Activated effector memory CD4-positive, alpha-beta T cell treated with Interleukin-2 at 50 U/mL for 16 hours (primary cell): Measurements from ENCODE around the gene PRR5.

Source experiments
- DNase-seq: peaks from one replicate; pipeline ENCODE4 v3.0.0-alpha.2; 2020

The PRR5 gene

DNA sequence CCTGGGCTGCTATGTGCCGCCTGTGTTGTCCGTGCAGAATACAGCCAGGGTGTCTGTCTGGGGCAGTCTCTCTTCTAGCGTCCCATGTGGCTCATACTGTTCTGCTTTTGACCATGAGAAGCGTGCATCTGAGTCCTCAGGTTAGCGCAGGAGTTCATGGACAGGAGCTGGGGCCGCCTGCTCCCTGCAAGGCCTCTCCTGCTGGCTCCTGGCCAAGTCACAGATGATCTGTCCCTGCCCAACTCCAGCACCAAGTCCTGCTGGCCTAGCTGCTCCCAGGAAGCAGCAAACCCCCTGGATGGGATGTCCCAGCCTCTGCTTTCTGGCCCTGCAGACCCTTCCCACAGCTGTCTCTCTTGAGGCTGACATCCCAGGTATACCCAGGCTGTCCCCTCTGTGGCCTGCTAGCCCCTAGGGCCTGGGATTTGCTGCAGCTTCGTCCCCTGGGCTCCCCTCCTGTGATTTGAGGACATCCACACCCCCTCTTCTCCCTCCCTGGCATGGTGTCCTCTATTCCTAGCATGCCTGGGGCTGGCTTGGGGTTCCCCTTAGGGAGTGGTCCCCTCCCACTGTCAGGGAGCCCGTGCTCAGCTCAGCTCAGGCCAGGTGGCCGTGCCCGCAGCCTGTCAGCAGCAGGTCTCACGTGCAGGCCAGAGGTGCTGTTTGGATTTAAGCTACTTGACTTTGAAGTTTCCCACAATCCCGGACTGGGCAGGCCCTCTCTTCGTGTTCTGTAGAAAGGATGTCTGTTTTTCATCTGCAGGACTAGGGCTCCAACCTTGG lies 17.8 kb downstream of the PRR5 start:
- DNase-seq, result no peak

DNA sequence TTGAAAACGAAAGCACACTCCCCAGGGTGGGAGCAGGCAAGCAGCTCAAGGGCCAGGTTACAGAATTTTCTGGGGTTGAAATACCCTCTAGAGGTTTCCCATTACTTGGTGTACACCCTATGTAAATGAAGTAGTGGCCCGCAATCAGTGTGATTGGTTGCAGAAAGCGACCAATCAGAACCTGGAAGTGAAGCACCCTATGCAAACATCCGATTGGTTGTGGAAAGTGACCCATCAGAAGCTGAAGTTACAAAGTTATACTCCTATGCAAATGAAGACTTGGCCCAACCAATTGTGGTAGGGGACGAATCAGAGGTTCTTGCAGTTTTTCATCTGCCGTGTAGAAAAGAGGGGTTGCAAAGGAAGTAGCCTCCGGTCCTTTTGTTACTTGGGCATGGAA lies 19.2 kb downstream of the PRR5 start:
- no peak for DNase-seq

DNA sequence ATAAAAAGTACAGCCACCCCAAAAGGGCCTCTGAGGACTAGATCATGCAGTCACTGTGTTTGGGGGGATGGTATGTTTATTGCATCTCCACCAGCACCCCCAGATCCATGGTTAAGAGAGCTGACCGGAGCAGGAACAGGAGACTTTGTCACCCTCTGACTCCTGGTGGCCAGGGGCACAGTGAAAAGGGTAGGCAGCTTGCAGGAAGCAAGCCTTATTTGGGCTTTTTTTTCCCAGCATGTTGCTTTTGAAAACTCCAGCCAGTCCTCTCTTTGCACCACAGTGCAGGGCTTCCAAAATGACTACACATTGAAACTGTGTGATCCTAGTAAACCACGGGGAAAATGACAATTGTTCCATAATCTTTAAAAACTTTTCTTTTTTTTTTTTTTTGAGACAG lies 20.6 kb downstream of the PRR5 start:
- no peak for DNase-seq

GRCh38 chr22:44723801-44724200 lies 21.8 kb downstream of the PRR5 start:
- no peak for DNase-seq

- no peak for DNase-seq
These were observed 22.4 kb downstream of the PRR5 start for GRCh38 chr22:44724416-44724815.

GRCh38 chr22:44724859-44725258 lies 22.9 kb downstream of the PRR5 start:
- DNase-seq, result no peak

GRCh38 chr22:44726439-44726838 lies 24.4 kb downstream of the PRR5 start:
- no peak for DNase-seq

DNA sequence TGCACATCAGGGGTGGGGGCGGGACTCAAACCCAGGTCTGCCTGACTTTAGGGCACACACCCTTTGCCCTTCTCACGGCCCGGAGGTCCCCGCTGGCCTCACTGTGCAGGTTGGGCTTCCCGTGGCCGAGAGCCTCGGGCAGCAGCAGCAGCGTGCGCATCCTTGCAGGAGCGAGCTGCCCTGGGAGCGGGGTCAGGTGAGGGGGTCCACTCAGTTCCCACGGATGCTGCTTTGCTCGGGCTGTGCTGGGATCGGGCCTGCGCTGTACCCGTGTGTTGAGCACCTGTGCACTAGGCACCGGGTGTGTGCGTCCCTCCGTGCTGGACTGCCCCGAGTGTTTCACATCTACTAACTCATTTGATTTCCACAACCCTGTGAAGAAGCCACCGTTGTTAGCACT lies 25.1 kb downstream of the PRR5 start:
- DNase-seq, result no peak

DNA sequence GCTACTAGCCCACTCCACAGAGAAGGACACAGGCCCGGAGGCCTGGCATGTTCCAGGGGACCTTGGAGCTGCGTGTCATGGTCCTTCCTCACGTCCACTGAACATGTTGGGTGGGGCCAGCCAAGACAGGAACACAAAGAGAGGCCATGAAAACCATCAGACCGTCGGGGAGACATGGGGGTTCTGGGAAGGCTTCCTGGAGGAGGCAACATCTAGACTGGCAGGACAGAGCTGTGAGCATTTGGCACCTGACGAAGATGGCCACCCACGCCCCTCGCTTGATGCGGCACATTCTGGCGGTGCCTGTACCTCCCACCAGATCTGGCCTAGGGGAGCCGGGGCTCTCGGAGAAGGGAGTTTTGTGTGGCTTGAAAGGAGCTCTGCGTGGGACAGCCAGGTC lies 25.7 kb downstream of the PRR5 start:
- no peak for DNase-seq

- no peak for DNase-seq
These were observed 26.8 kb downstream of the PRR5 start for GRCh38 chr22:44728761-44729324.

DNA sequence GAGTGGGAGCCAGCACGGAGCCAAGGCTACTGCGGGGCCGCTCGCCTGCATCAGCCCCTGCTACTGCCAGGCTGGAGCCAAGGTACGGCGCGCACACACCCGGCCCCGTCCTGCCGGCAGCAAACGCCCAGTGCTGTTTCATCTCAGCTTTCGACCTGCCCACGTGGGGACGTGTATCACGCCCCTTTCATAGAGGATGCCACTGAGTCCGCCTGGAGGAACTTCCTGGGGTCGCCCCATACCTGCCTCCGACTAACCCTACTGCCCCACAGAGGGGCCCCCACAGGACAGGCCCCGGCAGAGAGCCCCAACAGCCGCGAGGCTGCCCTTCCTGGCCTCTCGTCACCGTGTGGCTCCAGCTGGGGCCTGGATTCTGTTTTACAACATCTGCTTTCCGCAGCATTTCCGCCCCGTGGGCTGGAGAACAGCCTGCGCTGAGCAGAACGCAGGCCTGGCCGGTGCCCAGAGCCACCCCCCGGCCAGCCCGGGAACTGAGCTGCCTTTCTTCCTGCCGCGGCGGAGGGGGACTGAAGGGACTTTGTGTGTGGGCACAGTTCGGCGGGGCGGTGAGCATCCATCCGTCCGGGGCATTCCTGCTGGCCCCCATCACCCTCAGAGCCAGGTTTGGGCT lies 27.5 kb downstream of the PRR5 start:
- no peak for DNase-seq

- DNase-seq, result no peak
These were observed 28.0 kb downstream of the PRR5 start for GRCh38 chr22:44730022-44730393.

DNA sequence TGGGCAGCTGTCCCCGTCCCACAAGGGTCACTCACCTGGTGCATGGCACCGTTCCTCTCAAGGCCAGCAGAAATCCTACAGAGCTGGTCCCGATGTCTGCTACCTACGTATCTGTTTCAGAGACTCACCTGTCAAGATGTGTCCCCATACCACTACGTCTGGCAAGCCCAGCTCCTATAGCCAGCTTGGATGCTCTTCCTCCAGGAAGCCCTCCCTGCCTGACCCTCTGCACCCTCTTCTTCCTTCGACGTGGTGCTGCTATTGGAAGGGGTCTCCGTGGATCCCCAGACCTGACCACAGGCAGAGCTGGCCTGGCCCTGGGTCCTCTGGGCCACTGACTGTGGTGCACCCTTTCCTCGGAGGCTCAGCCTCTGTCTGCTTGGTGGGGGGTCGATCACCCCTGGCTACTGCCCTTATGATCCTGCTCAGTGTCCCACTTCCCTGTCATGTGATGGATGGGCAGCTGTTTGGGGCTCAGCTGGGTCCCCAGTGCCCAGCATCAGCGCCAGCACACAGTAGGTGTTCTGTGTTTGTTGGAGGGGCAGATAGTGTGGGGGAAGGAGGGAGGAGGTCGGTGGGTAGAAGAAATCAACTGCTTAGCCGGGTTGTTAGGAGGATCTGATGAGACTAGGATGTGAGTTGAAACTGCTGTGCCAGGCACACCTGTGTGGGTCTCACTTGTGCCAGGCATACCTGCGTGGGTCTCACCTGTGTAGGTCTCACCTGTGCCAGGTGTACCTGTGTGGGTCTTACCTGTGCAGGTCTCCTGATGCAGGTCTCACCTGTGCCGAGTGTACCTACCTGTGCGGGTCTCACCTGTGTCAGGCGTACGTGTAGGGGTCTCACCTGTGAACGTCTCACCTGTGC lies 28.7 kb downstream of the PRR5 start:
- no peak for DNase-seq

- DNase-seq, result no peak
These were observed 29.5 kb downstream of the PRR5 start for GRCh38 chr22:44731357-44731970.

GRCh38 chr22:44732017-44732561 lies 30.1 kb downstream of the PRR5 start:
- DNase-seq, result no peak

DNA sequence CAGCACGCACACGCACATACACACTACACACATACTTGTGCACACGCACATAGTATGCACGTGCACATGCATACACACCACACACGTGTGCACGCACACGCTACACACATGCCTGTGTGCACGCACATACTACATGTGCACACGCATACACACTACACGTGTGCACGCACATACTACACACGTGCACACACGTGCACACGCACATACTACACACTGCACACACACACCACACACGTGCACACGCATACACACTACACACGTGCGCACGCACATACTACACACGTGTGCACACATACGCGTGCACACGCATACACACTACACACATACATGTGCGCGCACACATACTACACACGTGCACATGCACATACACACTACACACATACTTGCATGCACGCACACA lies 30.7 kb downstream of the PRR5 start:
- no peak for DNase-seq

GRCh38 chr22:44733426-44734106 lies 31.6 kb downstream of the PRR5 start:
- DNase-seq, result no peak

DNA sequence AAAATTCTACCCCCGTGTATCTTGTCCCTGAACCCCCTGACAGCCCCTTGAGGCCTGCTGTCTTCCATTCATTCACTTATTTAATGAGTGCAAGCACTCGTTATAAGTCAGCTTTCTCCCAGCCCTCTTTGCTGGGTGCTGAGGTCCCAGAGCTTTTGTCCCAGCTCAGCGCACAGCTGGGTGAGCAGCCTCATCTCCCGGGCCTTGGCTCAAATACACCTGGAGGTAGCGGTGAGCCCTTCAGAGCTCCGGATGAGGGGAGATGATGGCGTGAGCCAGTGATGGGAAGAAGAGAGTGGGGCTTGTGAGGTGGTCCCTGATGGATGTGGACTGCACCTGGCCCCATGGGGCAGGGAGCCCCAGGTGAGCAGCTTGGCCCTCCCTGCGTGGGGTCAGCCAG lies 32.3 kb downstream of the PRR5 start:
- no peak for DNase-seq

DNA sequence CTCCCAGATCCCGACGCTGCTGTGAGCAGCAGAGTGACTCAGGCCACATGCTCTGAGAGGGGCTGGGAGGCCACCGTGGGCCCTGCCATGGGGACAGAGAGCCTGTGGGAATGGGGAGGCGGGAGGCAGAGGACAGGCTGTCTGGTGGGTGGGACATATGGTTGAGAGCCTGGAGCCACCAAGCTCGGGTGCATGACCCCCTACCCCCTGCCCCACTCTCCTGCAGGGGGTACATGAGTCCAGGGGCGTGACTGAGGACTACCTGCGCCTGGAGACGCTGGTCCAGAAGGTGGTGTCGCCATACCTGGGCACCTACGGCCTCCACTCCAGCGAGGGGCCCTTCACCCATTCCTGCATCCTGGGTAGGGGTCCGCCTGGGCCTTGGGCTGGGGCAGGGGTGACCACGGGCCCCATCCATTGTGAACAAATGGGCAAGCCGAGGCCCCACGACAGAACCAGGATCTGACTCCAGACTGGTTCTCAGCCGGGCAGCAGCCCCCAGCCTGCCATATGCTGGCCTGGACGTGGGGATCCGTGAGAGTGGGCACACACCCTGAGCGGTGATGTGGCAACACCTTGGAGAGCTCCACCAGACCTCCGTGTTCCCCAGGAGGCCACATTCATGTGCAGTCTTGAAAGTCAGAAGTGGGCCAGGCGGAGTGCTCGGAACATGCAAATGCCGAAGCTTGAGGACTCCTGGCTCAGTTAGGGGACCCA lies 33.0 kb downstream of the PRR5 start:
- DNase-seq, result no peak

- DNase-seq, result peak; percentile 68
These were observed 33.8 kb downstream of the PRR5 start for GRCh38 chr22:44735518-44736428.
